Nephron progenitor cell (in vitro differentiated cells): ENCODE data around the gene CCL19.
"Not testable (repeated sequence)": the region's sequence is repeated elsewhere in the genome, so short reads cannot be mapped to it uniquely, and the experiment has no call there.

ENCODE experiments used
- DNase-seq: peaks from one replicate; pipeline ENCODE4 v3.0.0; 2021
- H3K27ac Mint-ChIP-seq: 2 replicates; pipeline ENCODE4 v1.8.0; 2021; ENCODE audit warnings: mild to moderate bottlenecking, moderate library complexity, mixed read lengths
- H3K27me3 Mint-ChIP-seq: 2 replicates; pipeline ENCODE4 v1.8.0; 2021; ENCODE audit warnings: mild to moderate bottlenecking, low read depth, mixed read lengths; ENCODE audit not compliant: poor library complexity
- H3K36me3 Mint-ChIP-seq: 2 replicates; pipeline ENCODE4 v1.8.0; 2021; ENCODE audit warnings: low read depth, mixed read lengths
- H3K4me1 Mint-ChIP-seq: 2 replicates; pipeline ENCODE4 v1.8.0; 2021; ENCODE audit warnings: mixed read lengths
- H3K4me3 Mint-ChIP-seq: 2 replicates; pipeline ENCODE4 v1.8.0; 2021; ENCODE audit warnings: mild to moderate bottlenecking, moderate library complexity, mixed read lengths
- H3K9me3 Mint-ChIP-seq: 2 replicates; pipeline ENCODE4 v1.8.0; 2021; ENCODE audit warnings: mild to moderate bottlenecking, moderate library complexity, mixed read lengths
- CTCF ChIP-seq: fragments of 200-600 bp; sonication (generic); IDR thresholded peaks from 2 replicates; pipeline ENCODE4 v1.5.0; 2021; ENCODE audit warnings: antibody characterized with exemption

Gene CCL19

GRCh38 chr9:34723141-34723540 lies 32.1 kb upstream of the CCL19 start:
- no peak overlapping the region for H3K4me3 Mint-ChIP-seq
- H3K9me3 Mint-ChIP-seq, result no peaks in the 10 kb centered on the region
- no peak for TF ChIP-seq CTCF
- peaks cover 25% of the 10 kb centered on the region for H3K4me1 Mint-ChIP-seq
- no peaks in the 10 kb centered on the region for H3K36me3 Mint-ChIP-seq
- H3K27me3 Mint-ChIP-seq, result peaks cover 20% of the 10 kb centered on the region
- DNase-seq, result no peak
- H3K27ac Mint-ChIP-seq, result no peak overlapping the region

GRCh38 chr9:34719769-34720025 lies 28.6 kb upstream of the CCL19 start:
- not testable (repeated sequence) for DNase-seq, H3K36me3 Mint-ChIP-seq, H3K4me3 Mint-ChIP-seq, H3K27ac Mint-ChIP-seq, H3K9me3 Mint-ChIP-seq
- Mint-ChIP-seq H3K27me3 (peaks cover 14% of the 10 kb centered on the region), H3K4me1 (peaks cover 32% of the 10 kb centered on the region)

GRCh38 chr9:34719021-34719768 lies 28.1 kb upstream of the CCL19 start:
- Mint-ChIP-seq H3K9me3 (no peaks in the 10 kb centered on the region), H3K4me3 (no peak overlapping the region), H3K27ac (no peak overlapping the region), H3K4me1 (peaks cover 32% of the 10 kb centered on the region), H3K36me3 (no peaks in the 10 kb centered on the region), H3K27me3 (peaks cover 14% of the 10 kb centered on the region)
- TF ChIP-seq CTCF, result no peak
- no peak for DNase-seq

- TF ChIP-seq CTCF, result no peak
- Mint-ChIP-seq H3K9me3 (peaks cover 2% of the 10 kb centered on the region), H3K36me3 (no peaks in the 10 kb centered on the region), H3K4me1 (peaks cover 32% of the 10 kb centered on the region), H3K4me3 (no peak overlapping the region), H3K27ac (no peak overlapping the region), H3K27me3 (peaks cover 18% of the 10 kb centered on the region)
- DNase-seq, result no peak
These were observed 27.0 kb upstream of the CCL19 start for GRCh38 chr9:34717996-34718614.

GRCh38 chr9:34716711-34717110 lies 25.6 kb upstream of the CCL19 start:
- Mint-ChIP-seq H3K4me3 (no peak overlapping the region), H3K27ac (no peak overlapping the region), H3K9me3 (peaks cover 15% of the 10 kb centered on the region), H3K27me3 (peaks cover 16% of the 10 kb centered on the region), H3K4me1 (peaks cover 32% of the 10 kb centered on the region), H3K36me3 (peaks cover 10% of the 10 kb centered on the region)
- no peak for TF ChIP-seq CTCF
- no peak for DNase-seq

GRCh38 chr9:34715639-34716215 lies 24.7 kb upstream of the CCL19 start:
- Mint-ChIP-seq H3K4me3 (no peak overlapping the region), H3K9me3 (peaks cover 17% of the 10 kb centered on the region), H3K4me1 (peaks cover 28% of the 10 kb centered on the region), H3K27ac (no peak overlapping the region), H3K36me3 (peaks cover 11% of the 10 kb centered on the region), H3K27me3 (peaks cover 17% of the 10 kb centered on the region)
- no peak for TF ChIP-seq CTCF
- no peak for DNase-seq
